Activated T-cell treated with anti-CD3 and anti-CD28 coated beads, Interleukin-2, amount 50 U/mL, for 4 hours (primary cell): ENCODE results near the gene ACOX3. TPM values are rescaled to one million over a fixed set of nuclear protein-coding genes. Genes with fewer than 3 reads are reported as not detected.

ENCODE experiments used
- ATAC-seq, 2 donors: fragments of 200-7000 bp; cut with Tn5 transposase; one replicate each; pipeline ENCODE4 v1.10.0; 2021
- DNase-seq: peaks from one replicate; pipeline ENCODE4 v3.0.0-alpha.2; 2020
- H3K27me3 Mint-ChIP-seq: one replicate; pipeline ENCODE4 v1.8.0; 2021; ENCODE audit warnings: low read depth, mixed read lengths
- H3K36me3 Mint-ChIP-seq: one replicate; pipeline ENCODE4 v1.8.0; 2022; ENCODE audit warnings: mixed read lengths; ENCODE audit not compliant: insufficient read depth
- H3K4me1 Mint-ChIP-seq: one replicate; pipeline ENCODE4 v1.8.0; 2021; ENCODE audit warnings: low read depth, mixed read lengths
- H3K4me3 Mint-ChIP-seq: one replicate; pipeline ENCODE4 v1.8.0; 2021; ENCODE audit warnings: mild to moderate bottlenecking, moderate library complexity, mixed read lengths
- H3K9me3 Mint-ChIP-seq: one replicate; pipeline ENCODE4 v1.8.0; 2021; ENCODE audit warnings: mixed read lengths
- total RNA-seq, 3 donors: library from RNA; stranded (reverse); gene quantifications; one replicate each; pipeline ENCODE4 v1.2.1, GENCODE V29; 2021

The ACOX3 gene
- total RNA-seq, 3 donors from 2014 or later, result 20.1 to 35.8 (median 20.6) TPM

DNA sequence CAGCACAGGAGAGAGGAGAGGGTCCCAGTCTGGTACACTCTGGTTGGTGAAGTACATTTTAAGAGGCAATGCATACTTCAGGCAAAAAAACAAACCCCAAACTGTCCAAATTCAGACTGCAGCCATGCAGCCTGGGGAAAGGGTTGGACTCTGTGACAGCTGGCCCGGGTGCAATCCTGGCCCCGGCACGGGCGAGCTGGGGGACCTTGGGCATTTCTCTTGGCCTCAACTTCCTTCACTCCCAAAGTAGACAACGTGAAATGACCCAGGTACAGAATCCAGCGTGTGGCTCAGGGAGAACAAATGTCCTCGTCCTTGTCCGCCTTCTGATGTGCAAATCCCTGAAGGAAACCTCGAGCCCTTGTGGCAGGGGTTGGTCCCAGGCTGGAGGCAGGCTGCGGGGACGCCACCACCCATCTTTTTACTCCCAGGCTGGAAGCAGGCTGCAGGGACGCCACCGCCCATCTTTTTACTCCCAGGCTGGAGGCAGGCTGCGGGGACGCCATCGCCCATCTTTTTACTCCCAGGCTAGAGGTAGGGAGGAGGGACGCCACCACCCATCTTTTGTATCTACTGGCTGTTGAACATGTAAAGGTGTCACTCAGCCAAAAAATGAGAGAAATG is 62.3 kb downstream of the ACOX3 start:
- Mint-ChIP-seq H3K4me3 (no peak overlapping the region), H3K36me3 (peaks cover 2% of the 10 kb centered on the region), H3K4me1 (no peaks in the 10 kb centered on the region), H3K9me3 (no peaks in the 10 kb centered on the region), H3K27me3 (no peaks in the 10 kb centered on the region)
- no peak for ATAC-seq
- no peak for DNase-seq

DNA sequence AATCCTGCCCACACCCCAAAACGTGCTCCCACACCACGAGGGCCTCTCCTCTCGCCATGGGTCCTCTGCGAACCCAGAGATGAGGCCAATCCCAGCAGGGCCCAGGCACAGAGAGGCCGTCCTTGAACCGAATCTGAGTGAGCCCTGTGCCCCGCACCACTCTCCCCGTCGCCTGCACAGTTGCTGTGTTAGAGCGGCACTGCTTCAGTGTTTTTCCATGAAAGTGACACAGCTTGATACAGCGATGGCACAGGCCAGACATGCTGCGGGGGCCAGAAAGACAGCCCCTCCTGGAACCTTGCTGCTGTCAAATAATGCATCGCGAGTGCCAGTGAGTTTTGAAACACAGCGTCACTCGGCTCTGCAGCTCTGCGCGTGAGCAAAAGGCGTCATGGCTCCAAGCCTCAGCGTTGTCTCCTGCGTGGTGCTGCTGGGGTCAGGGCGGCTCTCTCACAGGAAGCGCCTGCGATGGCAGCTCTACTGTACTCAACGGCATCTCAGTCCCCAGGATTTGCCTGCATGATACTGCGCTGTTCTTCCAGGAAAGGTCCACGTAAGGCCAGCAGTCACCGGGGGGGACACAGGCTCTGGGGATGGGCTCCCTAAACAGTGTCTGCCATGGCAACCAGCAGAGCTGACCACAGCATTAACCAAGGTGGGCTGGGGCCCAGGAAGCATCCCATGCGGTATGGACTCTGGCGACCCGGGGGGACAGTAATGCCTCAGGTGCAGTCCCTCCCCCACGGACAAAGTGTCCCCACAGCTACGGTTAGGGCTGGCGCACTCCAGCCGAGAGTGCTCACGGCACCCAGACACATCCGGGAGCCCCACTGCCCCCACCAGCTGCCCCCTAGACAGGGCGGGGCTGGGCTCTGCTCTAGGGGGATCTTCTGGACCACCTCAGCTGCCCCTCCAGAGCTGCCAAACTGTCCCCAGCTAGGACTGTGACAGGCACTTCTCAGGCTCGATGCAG is 63.1 kb downstream of the ACOX3 start:
- no peaks in the 10 kb centered on the region for H3K4me1 Mint-ChIP-seq
- no peak overlapping the region for H3K4me3 Mint-ChIP-seq
- DNase-seq (no peak), ATAC-seq (no peak)
- H3K9me3 Mint-ChIP-seq, result no peaks in the 10 kb centered on the region
- peaks cover 2% of the 10 kb centered on the region for H3K36me3 Mint-ChIP-seq
- H3K27me3 Mint-ChIP-seq, result no peaks in the 10 kb centered on the region

DNA sequence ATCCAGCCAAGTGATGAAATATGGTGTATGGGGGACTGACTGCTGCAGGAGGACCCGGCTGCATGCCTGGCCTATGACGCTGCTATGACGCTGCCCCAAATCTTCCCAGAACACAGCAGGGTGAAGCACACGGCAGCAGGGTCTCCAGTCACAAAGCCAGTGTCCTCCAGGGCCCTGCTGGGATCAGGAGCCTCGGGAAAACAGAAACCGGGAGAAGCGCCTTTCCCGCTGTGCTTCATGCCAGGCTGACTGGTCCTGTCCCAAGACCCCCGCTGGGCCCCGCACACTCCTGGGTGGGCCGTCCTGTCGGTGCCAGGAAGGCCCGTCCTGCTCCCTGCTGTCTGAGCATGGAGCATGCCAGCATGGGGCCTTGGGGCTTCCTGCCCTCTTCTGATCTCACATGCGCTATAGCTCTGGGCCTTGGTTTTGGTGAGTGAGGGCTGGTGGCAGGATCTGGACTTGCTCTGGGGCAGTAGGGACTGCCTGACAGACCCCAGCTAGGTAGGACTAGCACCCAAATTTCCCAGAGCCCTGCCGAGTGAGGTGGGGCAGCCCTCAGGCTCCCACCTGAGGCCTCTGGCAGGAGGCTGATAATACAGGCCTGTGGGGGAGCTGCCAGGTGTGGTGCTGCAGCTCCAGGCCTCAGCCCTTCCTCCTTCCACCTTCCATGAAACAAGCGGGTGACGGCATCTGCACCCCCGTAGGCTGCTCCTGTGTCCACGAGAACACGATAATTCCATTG is 64.0 kb downstream of the ACOX3 start:
- no peak for DNase-seq
- no peaks in the 10 kb centered on the region for H3K9me3 Mint-ChIP-seq
- H3K36me3 Mint-ChIP-seq, result peaks cover 2% of the 10 kb centered on the region

DNA sequence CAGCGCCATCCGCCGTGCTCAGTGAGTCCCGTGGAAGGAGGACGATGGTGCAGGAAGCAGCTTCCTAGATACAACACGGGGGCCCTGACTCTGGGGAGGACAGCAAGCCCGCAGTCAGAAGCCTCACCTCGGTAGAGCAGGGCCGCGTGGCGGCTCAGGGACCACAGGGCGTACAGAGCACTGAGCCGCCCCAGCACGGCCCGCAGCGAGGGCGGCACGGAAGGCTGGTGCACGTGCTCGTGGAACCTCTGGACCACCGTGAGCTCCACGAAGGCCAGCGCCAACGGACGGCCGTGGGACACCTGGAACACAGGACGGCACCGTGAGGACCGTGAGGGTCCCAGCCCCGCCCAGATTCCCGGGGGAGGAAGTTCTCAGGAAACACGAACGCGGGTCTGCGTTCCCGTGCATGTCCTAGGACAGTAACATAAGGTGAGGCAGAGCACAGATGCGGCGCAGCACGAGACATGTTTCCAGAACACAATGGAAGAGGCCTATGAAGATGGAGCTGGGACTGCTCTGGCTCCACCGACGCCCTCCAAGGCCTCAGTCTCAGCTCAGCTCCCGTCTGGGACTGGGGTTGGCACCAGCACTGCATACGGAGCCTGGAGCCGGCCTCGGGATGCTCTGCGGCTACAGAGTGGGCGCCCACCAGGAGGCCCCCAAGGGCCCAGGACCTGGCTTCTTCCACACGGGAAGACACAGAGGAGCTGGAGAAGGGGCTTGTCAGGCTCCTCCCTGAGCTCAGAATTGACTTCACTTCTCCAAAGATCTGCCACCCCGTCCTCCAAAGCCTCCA is 65.5 kb downstream of the ACOX3 start:
- Mint-ChIP-seq H3K9me3 (no peaks in the 10 kb centered on the region), H3K36me3 (no peaks in the 10 kb centered on the region), H3K27me3 (no peaks in the 10 kb centered on the region), H3K4me3 (no peak overlapping the region), H3K4me1 (no peaks in the 10 kb centered on the region)
- ATAC-seq (no peak), DNase-seq (no peak)

More for the DNA sequence above, 64.0 kb downstream of the ACOX3 start:
- ATAC-seq, result no peak
- Mint-ChIP-seq H3K4me3 (no peak overlapping the region), H3K4me1 (no peaks in the 10 kb centered on the region), H3K27me3 (no peaks in the 10 kb centered on the region)

DNA sequence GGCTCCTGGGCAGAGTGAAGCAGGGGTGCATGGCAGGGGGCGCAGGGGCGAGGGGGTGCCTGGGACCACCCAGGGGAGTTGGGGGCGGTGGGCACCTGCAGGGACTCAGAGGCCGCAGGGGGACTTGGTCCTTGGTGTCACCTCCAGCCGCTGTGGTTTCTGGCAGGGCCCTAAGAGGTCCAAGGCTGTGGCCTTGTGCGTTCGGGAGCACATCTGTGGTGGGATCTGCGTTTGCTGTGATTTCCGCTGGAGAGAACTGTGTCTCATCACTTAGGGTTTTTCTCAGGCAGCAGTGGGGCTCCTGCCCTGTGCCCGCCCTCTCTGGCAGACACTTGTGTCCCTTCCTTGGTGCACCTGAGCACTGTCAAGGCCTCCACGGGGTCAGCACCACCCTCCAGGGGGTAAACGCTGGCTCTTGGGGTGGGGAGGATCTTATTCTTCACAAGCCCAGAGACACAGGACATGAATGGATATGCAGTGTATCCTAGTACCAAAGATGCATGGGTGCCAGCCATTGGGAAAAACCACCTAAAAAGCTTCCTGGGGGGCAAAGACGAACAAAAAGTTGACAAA is 66.5 kb downstream of the ACOX3 start:
- Mint-ChIP-seq H3K9me3 (no peaks in the 10 kb centered on the region), H3K27me3 (no peaks in the 10 kb centered on the region), H3K36me3 (no peaks in the 10 kb centered on the region), H3K4me1 (no peaks in the 10 kb centered on the region), H3K4me3 (no peak overlapping the region)
- DNase-seq (no peak), ATAC-seq (no peak)

DNA sequence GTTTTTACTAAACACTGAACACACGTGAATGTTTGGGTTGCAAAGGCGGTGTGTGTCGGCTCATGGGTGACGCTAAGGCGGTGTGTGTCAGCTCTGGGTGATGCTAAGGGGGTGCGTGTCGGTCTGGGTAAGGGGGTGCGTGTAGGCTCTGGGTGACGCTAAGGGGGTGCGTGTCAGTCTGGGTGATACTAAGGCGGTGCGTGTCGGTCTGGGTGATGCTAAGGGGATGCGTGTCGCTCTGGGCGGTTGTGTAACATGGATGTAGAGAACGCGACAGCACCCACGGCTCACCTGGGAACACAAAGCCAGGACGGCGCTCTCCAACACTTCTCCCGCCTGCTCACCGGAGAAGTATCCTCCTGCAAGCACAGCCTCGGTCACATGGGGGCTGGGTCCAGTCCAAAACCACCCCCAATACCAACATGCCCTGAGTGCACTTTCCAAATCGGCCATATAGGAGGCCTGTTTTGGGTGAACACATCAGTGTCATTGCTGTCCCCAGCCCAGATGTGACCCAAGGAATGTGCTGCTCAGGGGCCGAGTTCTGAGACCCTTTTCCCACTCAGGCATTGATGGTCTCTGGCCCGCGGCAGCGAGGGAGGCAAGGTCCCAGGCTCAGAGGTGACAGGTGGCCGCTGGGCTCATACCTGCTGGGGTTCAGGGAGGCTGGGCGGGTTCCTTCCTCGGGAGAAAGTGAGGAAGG is 67.1 kb downstream of the ACOX3 start:
- Mint-ChIP-seq H3K4me1 (no peaks in the 10 kb centered on the region), H3K4me3 (no peak overlapping the region), H3K27me3 (no peaks in the 10 kb centered on the region), H3K9me3 (no peaks in the 10 kb centered on the region), H3K36me3 (no peaks in the 10 kb centered on the region)
- DNase-seq (no peak), ATAC-seq (no peak)

DNA sequence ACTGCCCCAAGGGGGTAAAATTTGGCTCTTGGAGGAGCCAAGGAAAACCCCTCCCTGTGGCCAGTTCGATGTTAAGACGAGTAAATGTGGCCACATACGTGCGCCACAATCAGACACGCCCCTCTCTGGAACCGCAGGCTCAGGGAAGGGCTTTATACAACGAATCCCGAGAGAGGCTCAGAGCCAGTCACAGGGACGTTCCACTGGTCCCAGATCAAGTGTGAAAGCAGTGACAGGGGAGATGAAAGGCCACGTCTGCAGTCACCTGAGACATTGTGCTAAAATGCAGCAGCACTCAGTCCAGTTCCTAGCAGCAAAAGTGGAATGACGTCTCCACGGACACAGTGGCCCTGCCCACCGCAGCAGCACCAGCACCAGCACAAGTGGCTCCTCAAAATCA is 68.0 kb downstream of the ACOX3 start:
- Mint-ChIP-seq H3K36me3 (no peaks in the 10 kb centered on the region), H3K4me3 (no peak overlapping the region), H3K9me3 (no peaks in the 10 kb centered on the region), H3K4me1 (no peaks in the 10 kb centered on the region), H3K27me3 (no peaks in the 10 kb centered on the region)
- DNase-seq (no peak), ATAC-seq (no peak)

DNA sequence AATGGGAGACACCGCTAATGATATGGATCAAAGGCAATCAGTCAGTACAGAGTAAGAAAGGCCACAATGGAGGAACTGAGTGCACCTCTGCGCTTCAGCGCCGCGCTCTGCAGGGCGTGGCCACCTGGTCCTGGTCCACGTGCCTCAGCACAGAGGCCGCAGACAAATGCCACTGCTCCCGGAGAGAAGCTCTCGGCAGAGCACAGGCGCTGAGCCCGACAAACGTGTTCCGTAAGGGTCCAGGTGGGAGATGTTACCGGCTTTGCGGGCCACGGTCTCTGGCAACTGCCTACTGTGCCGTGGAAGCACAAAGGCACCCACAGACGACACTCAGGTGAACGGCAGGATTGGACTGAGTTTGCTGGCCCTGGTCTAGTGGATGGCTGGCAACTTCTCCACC is 68.9 kb downstream of the ACOX3 start:
- ATAC-seq (no peak), DNase-seq (no peak)
- H3K36me3 Mint-ChIP-seq, result no peaks in the 10 kb centered on the region
- no peak overlapping the region for H3K4me3 Mint-ChIP-seq
- no peaks in the 10 kb centered on the region for H3K27me3 Mint-ChIP-seq
- no peaks in the 10 kb centered on the region for H3K9me3 Mint-ChIP-seq
- no peaks in the 10 kb centered on the region for H3K4me1 Mint-ChIP-seq

DNA sequence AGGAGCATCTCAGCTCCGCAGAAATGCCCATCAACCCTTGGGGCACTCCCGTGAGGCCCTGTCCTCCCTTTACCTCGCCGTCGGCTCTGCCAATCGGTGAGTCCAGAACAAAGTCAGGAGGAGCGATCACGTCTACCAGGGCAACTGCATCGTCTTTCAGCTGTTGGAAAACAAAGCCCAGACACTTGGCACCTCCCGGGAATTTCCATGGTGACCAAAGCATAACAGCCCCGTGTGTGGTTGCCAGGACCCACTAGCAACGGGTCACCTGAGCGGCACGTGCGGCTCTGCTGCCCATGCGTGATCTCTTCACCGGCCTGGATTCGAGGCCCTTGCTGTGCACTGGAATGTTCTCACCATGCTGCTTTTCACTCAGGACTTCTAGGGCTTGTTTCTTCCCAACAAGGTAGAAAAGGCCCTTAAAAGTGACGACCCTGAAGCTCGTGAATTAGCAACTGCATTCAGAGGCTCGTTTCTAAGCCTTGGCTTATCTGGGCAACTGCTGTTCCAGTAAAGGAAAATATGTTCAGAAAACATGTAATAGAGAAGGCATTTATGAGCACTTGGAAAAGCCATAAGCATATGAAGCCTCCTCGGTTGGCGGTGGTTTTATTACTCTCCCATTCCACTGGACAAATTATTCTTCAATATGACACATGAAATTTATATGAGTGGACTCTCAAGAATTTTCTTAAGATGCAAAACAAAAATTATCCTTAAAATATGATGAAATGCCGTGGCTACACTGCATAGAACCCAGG is 69.5 kb downstream of the ACOX3 start:
- Mint-ChIP-seq H3K9me3 (no peaks in the 10 kb centered on the region), H3K4me3 (no peak overlapping the region), H3K36me3 (peaks cover 5% of the 10 kb centered on the region), H3K27me3 (no peaks in the 10 kb centered on the region), H3K4me1 (no peaks in the 10 kb centered on the region)
- no peak for ATAC-seq
- no peak for DNase-seq

DNA sequence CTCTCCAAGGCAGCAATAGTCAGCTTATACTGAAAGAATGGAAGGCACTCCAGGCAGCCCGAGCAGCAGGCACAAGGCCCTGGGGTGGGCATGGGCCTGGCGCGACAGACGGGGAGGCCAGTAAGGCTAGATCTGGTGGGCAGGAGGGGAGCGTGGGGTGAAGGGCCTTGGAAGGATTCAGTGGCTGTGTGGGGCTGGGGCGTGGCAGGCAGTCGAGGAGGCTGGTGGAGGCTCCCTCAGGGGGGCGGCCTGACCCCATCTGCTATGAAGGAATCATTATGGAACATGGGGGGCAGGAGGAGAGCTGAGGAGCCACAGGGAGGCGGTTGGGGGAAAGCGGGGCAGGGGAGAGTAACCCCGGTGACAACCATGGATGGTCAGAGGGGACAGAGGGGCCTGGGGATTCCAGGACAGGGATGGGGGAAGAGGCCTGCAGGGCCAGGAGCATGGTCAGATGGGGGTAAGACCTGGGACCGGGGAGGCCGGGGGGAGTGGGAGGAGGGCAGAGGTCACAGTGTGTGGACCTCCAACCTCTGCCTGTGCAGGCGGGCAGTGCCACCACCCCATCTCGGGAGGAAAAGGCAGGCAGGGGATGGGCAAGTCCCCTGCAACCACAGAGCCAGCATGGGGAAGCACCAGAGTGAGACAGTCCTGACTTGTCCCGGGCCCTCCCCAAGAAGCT is 70.3 kb downstream of the ACOX3 start:
- DNase-seq, result no peak

DNA sequence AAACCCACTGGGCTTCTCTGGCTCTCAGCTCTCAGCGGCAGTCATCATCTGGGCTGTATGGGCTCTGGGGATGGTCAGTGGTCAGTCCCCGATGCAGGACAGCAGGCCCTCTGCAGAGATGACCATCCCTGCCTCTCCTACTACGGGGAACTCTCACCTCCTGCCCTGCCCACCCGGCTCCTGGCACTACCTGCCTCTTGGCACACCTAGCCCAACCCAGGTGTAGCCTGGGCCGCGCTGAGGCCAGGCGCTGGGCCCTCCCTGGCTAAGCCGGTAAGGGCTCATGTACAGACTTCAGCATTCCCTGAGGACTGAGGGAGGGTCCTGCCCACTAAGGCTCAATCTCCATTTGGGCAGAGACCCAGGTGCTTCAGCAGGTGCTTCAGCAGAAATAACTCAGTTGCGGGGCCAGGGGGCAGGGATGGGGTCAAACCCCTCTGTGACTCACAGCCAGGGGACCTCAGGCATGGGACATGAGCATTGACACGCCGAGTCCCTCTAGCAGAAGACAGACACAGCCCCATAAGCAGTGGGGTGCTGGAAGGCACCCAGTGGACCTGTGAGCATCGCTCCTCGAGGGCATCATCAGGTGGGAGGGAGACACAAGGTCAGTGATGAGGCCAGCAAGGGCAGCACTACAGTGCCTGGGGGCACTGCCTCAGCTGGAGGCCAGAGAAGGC is 71.0 kb downstream of the ACOX3 start:
- no peak overlapping the region for H3K4me3 Mint-ChIP-seq
- H3K4me1 Mint-ChIP-seq, result no peaks in the 10 kb centered on the region
- ATAC-seq (no peak), DNase-seq (no peak)
- H3K27me3 Mint-ChIP-seq, result no peaks in the 10 kb centered on the region
- H3K9me3 Mint-ChIP-seq, result no peaks in the 10 kb centered on the region
- peaks cover 11% of the 10 kb centered on the region for H3K36me3 Mint-ChIP-seq

More for the DNA sequence above, 70.3 kb downstream of the ACOX3 start:
- no peak for ATAC-seq
- H3K9me3 Mint-ChIP-seq, result no peaks in the 10 kb centered on the region
- no peak overlapping the region for H3K4me3 Mint-ChIP-seq
- no peaks in the 10 kb centered on the region for H3K4me1 Mint-ChIP-seq
- H3K27me3 Mint-ChIP-seq, result no peaks in the 10 kb centered on the region
- peaks cover 8% of the 10 kb centered on the region for H3K36me3 Mint-ChIP-seq

DNA sequence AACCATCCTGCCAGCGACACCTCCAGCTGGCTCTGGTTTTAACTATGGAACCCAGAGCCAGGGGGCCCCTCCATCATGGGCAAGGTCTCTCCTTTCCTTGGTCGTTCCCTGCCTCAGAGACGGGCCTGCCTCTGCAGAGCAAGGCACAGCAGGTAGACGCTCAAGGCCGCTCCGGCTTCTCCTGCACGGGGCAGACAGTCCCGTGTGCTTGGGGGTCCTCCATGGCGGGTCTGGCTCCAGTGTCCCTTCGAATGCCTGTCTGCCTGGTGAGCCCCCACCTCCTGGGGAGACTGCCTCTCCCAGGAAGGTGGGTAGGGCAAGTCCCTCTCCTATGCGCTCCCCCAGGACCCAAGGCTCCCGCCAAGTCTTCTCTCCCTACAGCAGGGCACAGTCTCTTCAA is 71.5 kb downstream of the ACOX3 start:
- Mint-ChIP-seq H3K4me1 (no peaks in the 10 kb centered on the region), H3K36me3 (peaks cover 14% of the 10 kb centered on the region), H3K9me3 (no peaks in the 10 kb centered on the region), H3K27me3 (no peaks in the 10 kb centered on the region), H3K4me3 (no peak overlapping the region)
- ATAC-seq (no peak), DNase-seq (no peak)
